Trophoblast cell (in vitro differentiated cells and primary cell): ENCODE data around the gene KLK10.

Experiments used
- DNase-seq, 2 donors: peaks; one replicate each; pipeline ENCODE4 v3.0.0-alpha.2; 2016
- H2AFZ ChIP-seq: 2 replicates; pipeline ENCODE4 v1.6.1; 2013; ENCODE audit warnings: low read length, moderate library complexity, mild to moderate bottlenecking; ENCODE audit not compliant: insufficient read depth, poor library complexity
- H2AK5ac ChIP-seq: 2 replicates; pipeline ENCODE4 v1.6.1; 2013; ENCODE audit warnings: mild to moderate bottlenecking, low read length
- H2BK120ac ChIP-seq: 2 replicates; pipeline ENCODE4 v1.6.1; 2013; ENCODE audit warnings: low read length, mild to moderate bottlenecking, moderate library complexity; ENCODE audit not compliant: insufficient read depth, poor library complexity
- H2BK12ac ChIP-seq: 2 replicates; pipeline ENCODE4 v1.6.1; 2013; ENCODE audit warnings: mild to moderate bottlenecking, low read length, moderate library complexity
- H2BK5ac ChIP-seq: 2 replicates; pipeline ENCODE4 v1.6.1; 2013; ENCODE audit warnings: low read length, low read depth, moderate library complexity, mild to moderate bottlenecking; ENCODE audit not compliant: poor library complexity
- H3K14ac ChIP-seq: 2 replicates; pipeline ENCODE4 v1.6.1; 2013; ENCODE audit warnings: mild to moderate bottlenecking, low read length
- H3K18ac ChIP-seq: 2 replicates; pipeline ENCODE4 v1.6.1; 2013; ENCODE audit warnings: mild to moderate bottlenecking, low read length
- H3K23ac ChIP-seq: 2 replicates; pipeline ENCODE4 v1.6.1; 2013; ENCODE audit warnings: low read length
- H3K27ac ChIP-seq: 2 replicates; pipeline ENCODE4 v1.5.1; 2013; ENCODE audit warnings: low read depth, mild to moderate bottlenecking, inconsistent platforms, low read length, moderate library complexity
- H3K27me3 ChIP-seq: 2 replicates; pipeline ENCODE4 v1.6.1; 2013; ENCODE audit warnings: inconsistent platforms, mild to moderate bottlenecking, low read length, moderate library complexity; ENCODE audit not compliant: insufficient read depth
- H3K36me3 ChIP-seq, 2 experiments: 1 replicate in 1 of 2; 2 replicates in 1 of 2; pipeline ENCODE4 v1.6.1; 2013; ENCODE audit warnings: low read length in 2 of 2, mild to moderate bottlenecking in 2 of 2, moderate library complexity in 1 of 2; ENCODE audit not compliant: insufficient read depth in 2 of 2, control insufficient read depth in 1 of 2
- H3K4ac ChIP-seq: 2 replicates; pipeline ENCODE4 v1.6.1; 2013; ENCODE audit warnings: low read depth, mild to moderate bottlenecking, low read length, moderate library complexity
- H3K4me1 ChIP-seq, 2 experiments: 1 replicate in 1 of 2; 2 replicates in 1 of 2; pipeline ENCODE4 v1.6.1; 2013; ENCODE audit warnings: low read length in 2 of 2, mild to moderate bottlenecking in 2 of 2, moderate library complexity in 1 of 2; ENCODE audit not compliant: insufficient read depth in 2 of 2, control insufficient read depth in 1 of 2
- H3K4me2 ChIP-seq: 2 replicates; pipeline ENCODE4 v1.6.1; 2013; ENCODE audit warnings: inconsistent platforms, mild to moderate bottlenecking, low read length, moderate library complexity
- H3K4me3 ChIP-seq: 2 replicates; pipeline ENCODE4 v1.5.1; 2013; ENCODE audit warnings: mild to moderate bottlenecking, low read depth, low read length, inconsistent platforms
- H3K79me1 ChIP-seq: one replicate; pipeline ENCODE4 v1.6.1; 2013; ENCODE audit warnings: low read length
- H3K79me2 ChIP-seq: 2 replicates; pipeline ENCODE4 v1.6.1; 2013; ENCODE audit warnings: low read length, mild to moderate bottlenecking; ENCODE audit not compliant: control insufficient read depth, insufficient read depth, poor library complexity
- H3K9ac ChIP-seq: 2 replicates; pipeline ENCODE4 v1.6.1; 2013; ENCODE audit warnings: mild to moderate bottlenecking, low read length
- H3K9me3 ChIP-seq: 2 replicates; pipeline ENCODE4 v1.6.1; 2013; ENCODE audit warnings: low read depth, mild to moderate bottlenecking, control low read depth, inconsistent platforms, low read length; ENCODE audit not compliant: insufficient read depth
- H4K12ac ChIP-seq: 2 replicates; pipeline ENCODE4 v1.6.1; 2013; ENCODE audit warnings: low read depth, mild to moderate bottlenecking, low read length, moderate library complexity
- H4K8ac ChIP-seq: 2 replicates; pipeline ENCODE4 v1.6.1; 2013; ENCODE audit warnings: low read depth, mild to moderate bottlenecking, low read length, moderate library complexity
- H4K91ac ChIP-seq: one replicate; pipeline ENCODE4 v1.6.1; 2013; ENCODE audit warnings: low read depth, mild to moderate bottlenecking, low read length, moderate library complexity
- WGBS: extraction: QIAGEN DNeasy Blood & Tissue Kit; methylation state at CpG from one replicate; pipeline ENCODE4 v1.1.7; 2013; ENCODE audit warnings: missing lambda C conversion rate; ENCODE audit not compliant: insufficient read length, insufficient coverage; ENCODE audit errors: extremely low coverage; 5-methylcytosine and 5-hydroxymethylcytosine counted together

KLK10 gene

GRCh38 chr19:51005248-51005647 lies 14.3 kb downstream of the KLK10 start:
- no peak overlapping the region for H2AK5ac ChIP-seq
- no CpG with 5 or more reads among the region's 1 CpG for WGBS

GRCh38 chr19:51003316-51003715 lies 16.2 kb downstream of the KLK10 start:
- Histone ChIP-seq H4K8ac (no peak overlapping the region), H3K4me1 (peaks cover 12 to 13% of the 10 kb centered on the region in 2 experiments), H3K4me2 (no peak overlapping the region), H2AK5ac (no peak overlapping the region), H2BK5ac (no peak overlapping the region), H3K9me3 (no peaks in the 10 kb centered on the region), H3K14ac (no peak overlapping the region), H2AFZ (no peak overlapping the region), H3K79me1 (no peaks in the 10 kb centered on the region), H3K4ac (no peak overlapping the region), H2BK120ac (no peak overlapping the region), H3K27ac (no peak overlapping the region), H3K23ac (no peak overlapping the region), H3K4me3 (no peak overlapping the region), H3K36me3 (no peaks in the 10 kb centered on the region), H3K18ac (no peak overlapping the region), H3K9ac (no peak overlapping the region), H3K27me3 (no peaks in the 10 kb centered on the region), H3K79me2 (no peaks in the 10 kb centered on the region), H4K12ac (no peak overlapping the region), H4K91ac (no peak overlapping the region), H2BK12ac (no peak overlapping the region)
- no peak for DNase-seq
- no CpG with 5 or more reads among the region's 7 CpGs for WGBS

More at GRCh38 chr19:51005248-51005647, 14.3 kb downstream of the KLK10 start:
- Histone ChIP-seq H4K91ac (no peak overlapping the region), H3K27ac (no peak overlapping the region), H4K12ac (no peak overlapping the region), H3K79me2 (no peaks in the 10 kb centered on the region), H3K79me1 (no peaks in the 10 kb centered on the region), H3K4ac (no peak overlapping the region), H4K8ac (no peak overlapping the region), H3K18ac (no peak overlapping the region), H2BK12ac (no peak overlapping the region), H3K4me1 (peaks cover 12 to 13% of the 10 kb centered on the region in 2 experiments), H3K23ac (no peak overlapping the region), H3K36me3 (no peaks in the 10 kb centered on the region), H3K27me3 (no peaks in the 10 kb centered on the region), H2AFZ (no peak overlapping the region), H3K9me3 (peaks cover 3% of the 10 kb centered on the region), H3K14ac (no peak overlapping the region), H2BK120ac (no peak overlapping the region), H3K4me2 (no peak overlapping the region), H3K9ac (no peak overlapping the region), H2BK5ac (no peak overlapping the region), H3K4me3 (no peak overlapping the region)
- no peak for DNase-seq

- no peak overlapping the region for H2BK5ac ChIP-seq
- no peak overlapping the region for H3K4me3 ChIP-seq
- H3K36me3 ChIP-seq, result no peaks in the 10 kb centered on the region
- H3K79me2 ChIP-seq, result no peaks in the 10 kb centered on the region
- peak overlapping the region; percentile 13 for H3K4me2 ChIP-seq
- no peaks in the 10 kb centered on the region for H3K9me3 ChIP-seq
- H2BK12ac ChIP-seq, result no peak overlapping the region
- no CpG with 5 or more reads among the region's 42 CpGs for WGBS
- H2BK120ac ChIP-seq, result no peak overlapping the region
- no peaks in the 10 kb centered on the region for H3K79me1 ChIP-seq
- DNase-seq, result no peak
- H4K91ac ChIP-seq, result no peak overlapping the region
- H3K27me3 ChIP-seq, result no peaks in the 10 kb centered on the region
- no peak overlapping the region for H3K23ac ChIP-seq
- peak overlapping the region; percentile 32 for H2AK5ac ChIP-seq
- H2AFZ ChIP-seq, result no peak overlapping the region
- H4K8ac ChIP-seq, result no peak overlapping the region
- H3K4me1 ChIP-seq, result peaks cover 12 to 13% of the 10 kb centered on the region in 2 experiments
- no peak overlapping the region for H3K9ac ChIP-seq
- no peak overlapping the region for H3K4ac ChIP-seq
- no peak overlapping the region for H3K18ac ChIP-seq
- no peak overlapping the region for H3K27ac ChIP-seq
- H3K14ac ChIP-seq, result no peak overlapping the region
- no peak overlapping the region for H4K12ac ChIP-seq
These were observed 16.8 kb downstream of the KLK10 start for GRCh38 chr19:51002542-51003311.

- H3K9ac ChIP-seq, result no peak overlapping the region
- no CpG with 5 or more reads among the region's 12 CpGs for WGBS
- H3K9me3 ChIP-seq, result no peaks in the 10 kb centered on the region
- H2AK5ac ChIP-seq, result no peak overlapping the region
- peak overlapping the region; percentile 13 for H3K4me2 ChIP-seq
- no peaks in the 10 kb centered on the region for H3K79me2 ChIP-seq
- H3K27ac ChIP-seq, result no peak overlapping the region
- H3K79me1 ChIP-seq, result no peaks in the 10 kb centered on the region
- no peaks in the 10 kb centered on the region for H3K36me3 ChIP-seq
- H3K27me3 ChIP-seq, result no peaks in the 10 kb centered on the region
- no peak for DNase-seq
- no peak overlapping the region for H4K12ac ChIP-seq
- no peak overlapping the region for H2BK5ac ChIP-seq
- peak overlapping the region; percentile 13 for H4K8ac ChIP-seq
- peak overlapping the region; percentile 4 for H4K91ac ChIP-seq
- H3K4me3 ChIP-seq, result no peak overlapping the region
- peaks cover 12 to 13% of the 10 kb centered on the region in 2 experiments for H3K4me1 ChIP-seq
- no peak overlapping the region for H2BK12ac ChIP-seq
- H3K4ac ChIP-seq, result no peak overlapping the region
- no peak overlapping the region for H3K23ac ChIP-seq
- peak overlapping the region; percentile 4 for H3K14ac ChIP-seq
- H2AFZ ChIP-seq, result no peak overlapping the region
- H2BK120ac ChIP-seq, result no peak overlapping the region
- no peak overlapping the region for H3K18ac ChIP-seq
These were observed 17.4 kb downstream of the KLK10 start for GRCh38 chr19:51002089-51002532.
